Measurements from ENCODE around the gene SLC66A1.

Gene SLC66A1

DNA sequence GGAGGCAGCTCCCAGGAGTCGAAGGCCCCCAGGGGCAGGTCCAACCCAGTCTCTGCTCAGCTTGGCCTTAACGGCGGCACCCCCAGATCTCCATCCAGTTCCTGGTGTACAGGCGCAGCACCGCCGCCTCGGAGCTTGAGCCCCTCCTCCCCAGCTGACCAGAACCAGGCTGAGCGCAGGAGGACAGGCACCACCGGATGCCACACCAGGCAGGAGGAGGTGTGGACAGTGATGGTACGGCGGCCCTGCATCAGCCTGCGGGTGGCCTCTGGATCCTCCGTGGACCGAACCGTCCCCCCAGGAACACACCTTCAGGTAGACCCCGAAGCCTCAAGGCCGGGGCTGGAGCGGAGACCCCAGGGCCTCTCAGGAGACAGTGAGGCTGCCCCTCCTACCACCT lies 16.4 kb downstream of the SLC66A1 start:
- TF ChIP-seq, protein P1, sequence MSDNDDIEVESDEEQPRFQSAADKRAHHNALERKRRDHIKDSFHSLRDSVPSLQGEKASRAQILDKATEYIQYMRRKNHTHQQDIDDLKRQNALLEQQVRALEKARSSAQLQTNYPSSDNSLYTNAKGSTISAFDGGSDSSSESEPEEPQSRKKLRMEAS (IDR thresholded peaks at IDR 0.05; ENCODE audit: low read depth, low read length), result no peak
- TF ChIP-seq CTCF (IDR thresholded peaks at IDR 0.05; ENCODE audit: low read depth, low read length) (no peak), POLR2A (IDR thresholded peaks at IDR 0.05; ENCODE audit: extremely low read depth, insufficient read length) (no peak), MYC (IDR thresholded peaks at IDR 0.05; ENCODE audit: low read depth, low read length) (no peak)
- DNase-seq (ENCODE audit: low read depth), result no peak
- no peak overlapping the region for H3K4me3 ChIP-seq (ENCODE audit: low read depth, low read length)

DNA sequence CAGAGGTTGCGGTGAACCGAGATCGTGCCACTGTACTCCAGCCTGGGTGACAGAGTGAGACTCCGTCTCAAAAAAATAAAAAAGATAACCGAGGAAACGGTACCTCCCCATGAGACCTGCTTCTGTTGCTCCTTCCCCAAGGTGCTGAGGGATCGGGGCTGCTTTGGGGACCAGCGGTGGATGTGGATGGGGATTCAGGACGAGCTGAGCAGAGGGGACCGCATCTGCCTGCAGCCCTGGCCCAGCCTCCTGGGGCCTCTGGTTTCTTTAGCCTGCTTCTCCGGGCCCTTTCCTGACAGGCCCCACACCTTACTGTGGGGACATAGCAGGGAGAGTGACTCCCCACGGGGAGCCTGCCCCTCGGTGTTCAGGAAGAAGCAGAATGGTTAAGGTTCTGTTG lies 17.1 kb downstream of the SLC66A1 start:
- DNase-seq (ENCODE audit: low read depth), result no peak
- H3K4me3 ChIP-seq (ENCODE audit: low read depth, low read length), result no peak overlapping the region
- TF ChIP-seq, protein P1 (IDR thresholded peaks at IDR 0.05; ENCODE audit: low read depth, low read length), result no peak
- TF ChIP-seq CTCF (IDR thresholded peaks at IDR 0.05; ENCODE audit: low read depth, low read length) (no peak), POLR2A (IDR thresholded peaks at IDR 0.05; ENCODE audit: extremely low read depth, insufficient read length) (no peak), MYC (IDR thresholded peaks at IDR 0.05; ENCODE audit: low read depth, low read length) (no peak)

GRCh38 chr1:19329611-19330010 lies 17.5 kb downstream of the SLC66A1 start:
- TF ChIP-seq CTCF (IDR thresholded peaks at IDR 0.05; ENCODE audit: low read depth, low read length) (no peak), MYC (IDR thresholded peaks at IDR 0.05; ENCODE audit: low read depth, low read length) (no peak), POLR2A (IDR thresholded peaks at IDR 0.05; ENCODE audit: extremely low read depth, insufficient read length) (no peak)
- TF ChIP-seq, protein P1 (IDR thresholded peaks at IDR 0.05; ENCODE audit: low read depth, low read length), result no peak
- no peak for DNase-seq (ENCODE audit: low read depth)
- H3K4me3 ChIP-seq (ENCODE audit: low read depth, low read length), result no peak overlapping the region

- TF ChIP-seq MYC (IDR thresholded peaks at IDR 0.05; ENCODE audit: low read depth, low read length) (no peak), POLR2A (IDR thresholded peaks at IDR 0.05; ENCODE audit: extremely low read depth, insufficient read length) (no peak), CTCF (IDR thresholded peaks at IDR 0.05; ENCODE audit: low read depth, low read length) (no peak)
- TF ChIP-seq, protein P1 (IDR thresholded peaks at IDR 0.05; ENCODE audit: low read depth, low read length), result no peak
- no peak for DNase-seq (ENCODE audit: low read depth)
- no peak overlapping the region for H3K4me3 ChIP-seq (ENCODE audit: low read depth, low read length)
These were observed 18.5 kb downstream of the SLC66A1 start for GRCh38 chr1:19330449-19331135.

DNA sequence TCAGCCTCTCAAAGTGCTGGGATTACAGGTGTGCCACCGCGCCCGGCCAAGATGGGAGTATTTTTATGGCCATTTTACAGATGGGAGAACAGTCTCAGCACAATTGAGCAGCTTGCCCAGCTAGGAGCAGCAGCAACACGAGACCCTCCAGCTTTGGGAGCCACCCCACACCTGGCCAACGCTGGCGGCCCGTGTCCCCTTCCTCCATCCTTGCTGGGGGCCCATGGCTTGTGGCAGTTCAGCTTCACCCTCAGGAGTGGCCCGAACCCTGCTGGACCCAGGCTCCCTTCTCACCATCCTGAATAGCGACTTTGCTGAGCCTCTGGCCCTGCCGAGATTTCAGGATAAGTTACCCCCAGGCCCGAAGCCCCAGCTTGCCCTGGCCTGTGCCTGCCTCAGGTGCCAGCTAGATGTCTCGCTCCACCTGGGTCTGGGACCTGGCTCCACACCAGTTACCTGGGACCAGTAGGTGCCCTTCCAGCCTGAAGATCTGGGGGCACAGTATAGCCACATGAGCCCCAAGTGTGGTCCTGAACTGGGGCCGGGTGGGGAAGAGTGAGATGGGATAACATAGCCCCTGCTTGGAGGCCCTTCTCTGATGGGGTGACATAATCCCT lies 19.2 kb downstream of the SLC66A1 start:
- DNase-seq (ENCODE audit: low read depth), result no peak
- no peak overlapping the region for H3K4me3 ChIP-seq (ENCODE audit: low read depth, low read length)
- no peak for TF ChIP-seq CTCF (IDR thresholded peaks at IDR 0.05; ENCODE audit: low read depth, low read length)
- TF ChIP-seq, protein P1 (IDR thresholded peaks at IDR 0.05; ENCODE audit: low read depth, low read length), result no peak

All from NB4 (cell line).